ENCODE results near the gene FAM118A.

The FAM118A gene

GRCh38 chr22:45353786-45354185 lies 44.1 kb downstream of the FAM118A start:
- H4K20me1 ChIP-seq (ENCODE audit: insufficient read depth, low read length) = no peaks in the 10 kb centered on the region
- no peak for TF ChIP-seq CTCF (IDR thresholded peaks at IDR 0.05; ENCODE audit: borderline replicate concordance, extremely low read depth, low read length, poor library complexity, severe bottlenecking)
- TF ChIP-seq EZH2 (IDR thresholded peaks at IDR 0.05; ENCODE audit: borderline replicate concordance, low read depth, low read length, severe bottlenecking) = no peak

DNA sequence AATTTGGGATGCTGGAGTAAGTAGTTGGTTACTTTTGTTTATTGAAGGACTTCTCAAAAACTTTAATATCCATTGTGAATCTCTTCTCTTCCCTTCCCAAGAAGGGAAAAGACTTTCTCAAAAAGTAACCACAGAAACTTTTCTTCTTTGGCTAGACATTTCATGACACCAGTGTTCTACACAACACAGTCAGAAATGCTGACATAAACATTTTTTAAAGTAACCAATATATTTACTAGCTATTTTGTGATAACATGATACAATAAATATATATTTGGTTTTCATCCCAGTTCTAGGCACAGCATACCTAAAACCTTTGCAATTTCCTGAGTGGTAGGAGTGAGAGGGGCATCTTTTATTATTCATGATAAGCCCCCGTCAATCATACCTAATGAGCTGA lies 47.8 kb downstream of the FAM118A start:
- H3K36me3 ChIP-seq (ENCODE audit: insufficient read depth, low read length) = no peaks in the 10 kb centered on the region
- H3K4me1 ChIP-seq (ENCODE audit: insufficient read depth, low read length) = no peaks in the 10 kb centered on the region
- H3K27ac ChIP-seq (ENCODE audit: low read length) = no peak overlapping the region
- no peaks in the 10 kb centered on the region for H3K9me3 ChIP-seq (ENCODE audit: insufficient read depth, low read length, severe bottlenecking)
- no peak overlapping the region for H3K9ac ChIP-seq (ENCODE audit: low read depth, low read length)
- H4K20me1 ChIP-seq (ENCODE audit: insufficient read depth, low read length) = no peaks in the 10 kb centered on the region
- H3K27me3 ChIP-seq (ENCODE audit: insufficient read depth, low read length, poor library complexity) = peaks cover 6% of the 10 kb centered on the region
- no peak overlapping the region for H3K4me3 ChIP-seq (ENCODE audit: low read depth in 1 of 2, low read length in 2 of 2)
- no peak overlapping the region for H2AFZ ChIP-seq (ENCODE audit: low read depth, low read length)
- H3K4me2 ChIP-seq (ENCODE audit: insufficient read depth, low read length) = no peak overlapping the region
- ATAC-seq (ENCODE audit: insufficient read depth, low read depth) (no peak), DNase-seq (no peak)
- no peaks in the 10 kb centered on the region for H3K79me2 ChIP-seq (ENCODE audit: insufficient read depth, low read length)
- TF ChIP-seq CTCF (IDR thresholded peaks at IDR 0.05; ENCODE audit: borderline replicate concordance, extremely low read depth, low read length, poor library complexity, severe bottlenecking) (no peak), EZH2 (IDR thresholded peaks at IDR 0.05; ENCODE audit: borderline replicate concordance, low read depth, low read length, severe bottlenecking) (no peak)

More at GRCh38 chr22:45353786-45354185, 44.1 kb downstream of the FAM118A start:
- no peak for DNase-seq
- no peaks in the 10 kb centered on the region for H3K4me1 ChIP-seq (ENCODE audit: insufficient read depth, low read length)
- no peak overlapping the region for H3K9ac ChIP-seq (ENCODE audit: low read depth, low read length)
- H3K9me3 ChIP-seq (ENCODE audit: insufficient read depth, low read length, severe bottlenecking) = no peaks in the 10 kb centered on the region
- no peak overlapping the region for H3K27ac ChIP-seq (ENCODE audit: low read length)
- H2AFZ ChIP-seq (ENCODE audit: low read depth, low read length) = no peak overlapping the region
- H3K79me2 ChIP-seq (ENCODE audit: insufficient read depth, low read length) = no peaks in the 10 kb centered on the region
- no peaks in the 10 kb centered on the region for H3K27me3 ChIP-seq (ENCODE audit: insufficient read depth, low read length, poor library complexity)
- H3K36me3 ChIP-seq (ENCODE audit: insufficient read depth, low read length) = no peaks in the 10 kb centered on the region
- no peak for ATAC-seq (ENCODE audit: insufficient read depth, low read depth)
- no peak overlapping the region for H3K4me2 ChIP-seq (ENCODE audit: insufficient read depth, low read length)
- H3K4me3 ChIP-seq (ENCODE audit: low read depth in 1 of 2, low read length in 2 of 2) = no peak overlapping the region

DNA sequence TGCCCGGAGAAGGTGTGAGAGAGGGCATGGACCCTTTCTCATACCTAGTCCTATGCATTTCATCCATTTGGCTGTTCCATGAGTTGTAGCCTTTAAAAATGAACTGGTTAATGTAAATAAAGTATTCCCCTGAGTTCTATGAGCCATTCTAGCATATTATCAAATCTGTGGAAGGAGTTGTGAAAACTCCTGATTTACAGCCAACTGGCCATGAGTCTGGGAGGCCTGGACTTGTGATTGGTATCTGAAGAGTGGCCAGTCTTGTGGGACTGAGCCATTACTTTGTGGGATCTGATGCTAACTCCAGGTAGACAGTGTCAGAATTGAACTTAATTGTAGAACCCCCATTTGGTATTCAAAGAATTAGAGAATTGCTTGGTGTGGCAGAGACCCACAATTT lies 48.4 kb downstream of the FAM118A start:
- DNase-seq = no peak
- H3K36me3 ChIP-seq (ENCODE audit: insufficient read depth, low read length) = no peaks in the 10 kb centered on the region
- no peak overlapping the region for H3K4me3 ChIP-seq (ENCODE audit: low read depth in 1 of 2, low read length in 2 of 2)
- H4K20me1 ChIP-seq (ENCODE audit: insufficient read depth, low read length) = no peaks in the 10 kb centered on the region
- H3K27ac ChIP-seq (ENCODE audit: low read length) = no peak overlapping the region
- no peak overlapping the region for H3K4me2 ChIP-seq (ENCODE audit: insufficient read depth, low read length)
- H3K4me1 ChIP-seq (ENCODE audit: insufficient read depth, low read length) = no peaks in the 10 kb centered on the region
- H3K79me2 ChIP-seq (ENCODE audit: insufficient read depth, low read length) = no peaks in the 10 kb centered on the region
- no peak for ATAC-seq (ENCODE audit: insufficient read depth, low read depth)
- H3K9ac ChIP-seq (ENCODE audit: low read depth, low read length) = no peak overlapping the region
- no peak overlapping the region for H2AFZ ChIP-seq (ENCODE audit: low read depth, low read length)
- H3K9me3 ChIP-seq (ENCODE audit: insufficient read depth, low read length, severe bottlenecking) = no peaks in the 10 kb centered on the region
- peaks cover 7% of the 10 kb centered on the region for H3K27me3 ChIP-seq (ENCODE audit: insufficient read depth, low read length, poor library complexity)
- no peak for TF ChIP-seq CTCF (IDR thresholded peaks at IDR 0.05; ENCODE audit: borderline replicate concordance, extremely low read depth, low read length, poor library complexity, severe bottlenecking)
- TF ChIP-seq EZH2 (IDR thresholded peaks at IDR 0.05; ENCODE audit: borderline replicate concordance, low read depth, low read length, severe bottlenecking) = no peak

- TF ChIP-seq EZH2 (IDR thresholded peaks at IDR 0.05; ENCODE audit: borderline replicate concordance, low read depth, low read length, severe bottlenecking) (no peak), CTCF (IDR thresholded peaks at IDR 0.05; ENCODE audit: borderline replicate concordance, extremely low read depth, low read length, poor library complexity, severe bottlenecking) (no peak)
- H3K36me3 ChIP-seq (ENCODE audit: insufficient read depth, low read length) = no peaks in the 10 kb centered on the region
- peaks cover 7% of the 10 kb centered on the region for H3K27me3 ChIP-seq (ENCODE audit: insufficient read depth, low read length, poor library complexity)
- no peak for ATAC-seq (ENCODE audit: insufficient read depth, low read depth)
- H3K9me3 ChIP-seq (ENCODE audit: insufficient read depth, low read length, severe bottlenecking) = no peaks in the 10 kb centered on the region
- H2AFZ ChIP-seq (ENCODE audit: low read depth, low read length) = no peak overlapping the region
- H3K79me2 ChIP-seq (ENCODE audit: insufficient read depth, low read length) = no peaks in the 10 kb centered on the region
- no peak for DNase-seq
- no peak overlapping the region for H3K9ac ChIP-seq (ENCODE audit: low read depth, low read length)
- no peak overlapping the region for H3K4me2 ChIP-seq (ENCODE audit: insufficient read depth, low read length)
- no peak overlapping the region for H3K4me3 ChIP-seq (ENCODE audit: low read depth in 1 of 2, low read length in 2 of 2)
- no peaks in the 10 kb centered on the region for H3K4me1 ChIP-seq (ENCODE audit: insufficient read depth, low read length)
- no peak overlapping the region for H3K27ac ChIP-seq (ENCODE audit: low read length)
- no peaks in the 10 kb centered on the region for H4K20me1 ChIP-seq (ENCODE audit: insufficient read depth, low read length)
Observed at GRCh38 chr22:45359627-45360026, 49.9 kb downstream of the FAM118A start.

All from DND-41 (cell line).